HG03432 (cell line): ENCODE data around the gene SHOC2.
A peak's percentile ranks its signal among the peaks of the same experiment; 100 is the strongest.

Source experiments
- ATAC-seq: cut with Tn5 transposase; IDR thresholded peaks from one replicate; pipeline ENCODE4 v1.9.1; 2021; ENCODE audit warnings: mild to moderate bottlenecking, moderate library complexity; ENCODE audit not compliant: unreplicated experiment

Gene SHOC2

DNA sequence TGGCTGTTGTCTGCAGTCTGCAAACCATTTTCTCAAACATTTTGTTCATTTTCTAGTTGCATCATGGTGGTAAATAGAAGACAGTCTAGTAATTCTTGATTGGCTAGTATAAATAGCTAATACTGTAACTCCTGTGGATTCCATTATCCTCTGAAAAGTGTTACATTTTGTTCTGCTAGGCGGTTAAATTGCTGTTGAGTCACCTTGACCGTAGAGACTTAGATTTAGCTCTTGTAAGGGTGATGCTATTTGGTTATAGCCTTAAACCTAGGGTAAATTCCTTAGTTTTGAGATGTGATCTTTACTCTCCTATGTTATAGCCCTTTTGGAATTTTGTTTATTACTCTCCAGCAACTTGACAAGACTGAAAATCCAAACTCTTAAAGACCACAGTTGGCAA lies 58.8 kb downstream of the SHOC2 start:
- ATAC-seq: no peak

- ATAC-seq: no peak
These were observed 60.2 kb downstream of the SHOC2 start for GRCh38 chr10:110979611-110980010.

DNA sequence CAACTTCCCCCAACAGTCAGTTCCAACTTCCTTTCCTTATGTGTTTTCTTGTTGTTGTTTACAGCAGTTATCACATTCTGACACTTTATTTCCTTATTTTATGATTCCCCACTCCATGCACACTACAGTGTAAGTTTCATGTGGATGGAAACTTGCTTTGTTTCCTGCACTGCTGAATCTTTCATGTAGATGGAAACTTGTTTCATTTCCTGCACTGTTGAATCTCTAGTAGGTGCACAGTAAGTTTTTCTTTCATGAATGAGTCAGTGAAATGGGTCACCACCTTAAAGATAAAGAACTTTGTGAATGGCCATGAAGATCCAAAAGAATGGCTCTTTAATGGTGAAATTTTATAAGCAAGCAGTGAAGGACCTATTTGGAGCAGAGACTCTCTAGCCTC lies 61.4 kb downstream of the SHOC2 start:
- ATAC-seq: no peak

- ATAC-seq: no peak
These were observed 64.1 kb downstream of the SHOC2 start for GRCh38 chr10:110983466-110983865.

- no peak for ATAC-seq
These were observed 66.3 kb downstream of the SHOC2 start for GRCh38 chr10:110985497-110986275.

DNA sequence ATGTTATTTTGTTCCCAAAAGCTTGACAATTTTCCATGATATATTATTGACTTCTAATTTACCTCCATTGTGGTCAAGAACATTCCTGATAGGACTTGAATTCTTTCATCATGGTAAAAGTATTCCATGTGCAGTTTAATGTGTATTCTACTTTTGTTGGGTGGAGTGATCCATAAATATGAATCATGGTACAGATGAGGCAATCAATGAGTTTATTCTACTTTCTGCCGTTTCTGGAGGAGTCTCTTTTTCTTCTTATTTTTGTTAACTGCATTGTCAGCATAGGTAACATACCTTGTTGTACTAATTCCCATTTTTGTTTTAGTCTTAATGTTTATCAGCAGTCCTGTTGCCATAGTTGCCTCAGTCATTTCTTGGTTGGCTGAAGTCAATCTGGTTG lies 69.6 kb downstream of the SHOC2 start:
- ATAC-seq: no peak

GRCh38 chr10:110992006-110992800 lies 72.8 kb downstream of the SHOC2 start:
- ATAC-seq: no peak

- ATAC-seq: peak; percentile 76
These were observed 73.8 kb downstream of the SHOC2 start for GRCh38 chr10:110993024-110993693.

- ATAC-seq: no peak
These were observed 75.1 kb downstream of the SHOC2 start for GRCh38 chr10:110994406-110995086.

- ATAC-seq: no peak
These were observed 75.9 kb downstream of the SHOC2 start for GRCh38 chr10:110995301-110995700.

- ATAC-seq: no peak
These were observed 76.9 kb downstream of the SHOC2 start for GRCh38 chr10:110996256-110996655.

GRCh38 chr10:111004016-111004415 lies 84.6 kb downstream of the SHOC2 start:
- no peak for ATAC-seq

GRCh38 chr10:111007486-111007885 lies 88.1 kb downstream of the SHOC2 start:
- no peak for ATAC-seq

DNA sequence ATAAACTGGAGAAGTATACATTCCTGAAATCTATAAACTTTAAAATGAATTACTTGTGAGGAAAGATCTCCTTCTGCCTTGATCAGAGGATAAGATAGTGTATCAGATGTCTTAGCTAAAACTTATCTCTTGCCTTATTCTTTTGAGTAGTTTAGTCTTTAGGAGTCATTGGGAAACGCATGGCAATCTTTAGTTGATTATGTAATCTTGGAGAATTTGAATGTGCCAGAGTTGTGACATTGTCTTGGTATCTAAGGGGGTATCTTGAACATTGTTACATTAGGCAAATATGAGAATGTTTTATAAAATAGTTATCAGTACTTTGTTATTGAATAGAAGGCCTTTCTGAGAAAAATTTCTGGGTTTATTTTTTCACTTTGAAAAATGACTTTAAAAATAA lies 95.8 kb downstream of the SHOC2 start:
- ATAC-seq: no peak

DNA sequence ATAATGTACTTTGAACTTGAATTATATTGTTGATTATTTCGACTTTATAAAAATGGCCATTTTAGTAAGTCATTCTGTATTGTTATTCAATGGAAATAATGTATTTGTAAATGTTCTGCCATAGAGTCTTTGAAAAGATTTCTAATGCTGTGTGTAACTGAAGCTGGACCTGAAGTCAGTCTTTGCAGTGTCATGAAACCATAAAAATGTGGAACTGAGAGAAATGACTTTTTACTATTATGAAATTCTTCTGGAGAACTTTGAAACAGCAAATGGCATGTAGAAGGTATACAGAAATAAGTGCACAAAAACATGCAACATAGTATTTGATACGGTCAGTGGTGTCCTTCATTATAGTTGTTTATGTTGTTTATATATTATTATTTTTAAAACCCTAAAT lies 97.7 kb downstream of the SHOC2 start:
- peak; percentile 54 for ATAC-seq

DNA sequence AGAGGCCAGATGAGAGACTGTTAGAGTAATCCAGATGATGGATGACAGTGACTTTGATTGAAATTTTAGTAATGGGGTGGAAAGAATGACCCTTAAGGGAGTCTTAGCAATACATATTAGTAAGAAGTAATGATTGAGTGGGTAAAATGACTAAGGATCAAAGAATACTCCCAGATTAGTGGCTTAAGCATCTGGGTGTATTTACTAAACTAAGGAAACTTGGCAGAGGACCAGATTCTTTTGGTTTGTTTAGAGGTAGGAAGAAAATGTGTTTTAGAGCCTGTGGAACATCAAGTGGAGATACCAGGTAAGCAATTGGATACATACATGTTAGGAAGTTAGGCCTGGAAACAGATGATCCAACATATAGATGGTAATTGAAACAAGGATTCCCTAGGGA lies 98.6 kb downstream of the SHOC2 start:
- ATAC-seq: no peak

DNA sequence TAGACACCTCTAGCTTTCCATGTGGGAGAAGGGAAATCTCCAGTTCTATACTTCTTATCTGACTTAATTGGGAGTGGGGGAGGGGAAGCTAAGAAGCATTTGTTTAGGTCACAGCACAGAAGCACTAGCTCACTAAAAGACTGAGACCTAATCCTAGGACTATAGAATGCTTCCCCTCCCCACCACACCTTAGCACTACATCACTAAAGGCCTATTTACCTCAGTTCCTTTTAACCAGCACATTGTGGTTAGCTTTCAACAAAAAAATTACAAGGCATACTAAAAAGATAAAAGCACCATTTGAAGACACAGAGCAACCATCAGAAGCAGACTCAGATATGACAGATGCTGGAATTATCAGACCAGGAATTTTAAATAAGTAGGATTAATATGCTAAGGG lies 103.7 kb downstream of the SHOC2 start:
- ATAC-seq: no peak

GRCh38 chr10:111030042-111030750 lies 110.8 kb downstream of the SHOC2 start:
- ATAC-seq: no peak

DNA sequence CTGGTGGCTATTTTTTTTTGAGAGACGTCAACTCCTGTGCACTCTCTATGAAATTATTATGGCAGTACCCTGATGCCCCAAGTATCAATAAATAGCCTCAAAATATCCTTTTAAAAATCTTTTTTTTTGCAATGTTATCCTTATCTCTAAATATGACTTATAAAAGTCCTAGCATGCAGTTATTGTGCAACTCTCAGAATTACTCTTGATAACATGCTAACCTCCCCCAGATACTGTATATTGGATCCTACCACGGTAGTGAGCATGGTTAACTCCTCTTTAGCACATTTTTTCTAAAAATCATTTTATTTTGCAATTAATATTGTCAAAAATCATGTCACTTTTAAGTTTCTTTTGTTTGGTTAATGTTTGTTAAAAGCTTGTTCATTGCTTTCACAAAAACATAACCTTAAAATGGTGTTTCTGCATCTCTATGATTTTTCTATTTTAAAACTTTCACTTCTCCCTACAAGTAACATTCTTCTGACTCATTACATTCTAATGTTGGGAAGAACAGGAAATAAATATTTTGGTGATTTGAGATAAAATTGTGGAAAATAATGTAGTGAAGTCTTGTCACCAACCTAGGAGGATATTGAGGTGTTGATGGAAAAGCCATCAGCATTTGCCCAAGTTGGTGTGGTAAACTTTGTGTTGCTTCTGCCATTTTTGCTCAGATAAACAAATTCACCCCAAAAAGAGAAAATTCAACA lies 115.3 kb downstream of the SHOC2 start:
- no peak for ATAC-seq

GRCh38 chr10:111035542-111035941 lies 116.1 kb downstream of the SHOC2 start:
- no peak for ATAC-seq
